ENCODE results near the gene LBHD2. TPM values are rescaled to one million over a fixed set of nuclear protein-coding genes. Genes with fewer than 3 reads are reported as not detected.

The LBHD2 gene
- total and polyA plus RNA-seq, 2 of the 8 experiments (the other 6 are each of a cell fraction or from before 2014, with no cell fraction given), result not detected

DNA sequence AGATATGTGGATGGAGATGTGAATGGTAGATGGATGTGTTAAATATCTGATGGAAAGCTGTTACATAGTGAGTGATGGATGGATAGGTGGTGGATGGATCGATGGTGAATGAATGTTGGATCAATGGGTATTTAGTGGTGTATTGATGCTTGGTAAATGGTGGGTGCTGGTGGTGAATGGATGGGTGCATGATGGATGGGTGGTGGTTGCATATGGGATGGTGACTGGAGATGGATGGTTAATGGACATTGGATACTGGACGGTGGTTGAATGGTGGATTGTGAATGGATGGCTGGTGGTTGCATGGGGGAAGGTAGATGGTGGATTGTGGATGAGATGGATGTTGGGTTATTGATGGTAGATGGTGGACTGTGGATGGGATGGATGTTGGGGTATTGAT is 2.1 kb upstream of the LBHD2 start (continued):
- TF ChIP-seq, protein P1, sequence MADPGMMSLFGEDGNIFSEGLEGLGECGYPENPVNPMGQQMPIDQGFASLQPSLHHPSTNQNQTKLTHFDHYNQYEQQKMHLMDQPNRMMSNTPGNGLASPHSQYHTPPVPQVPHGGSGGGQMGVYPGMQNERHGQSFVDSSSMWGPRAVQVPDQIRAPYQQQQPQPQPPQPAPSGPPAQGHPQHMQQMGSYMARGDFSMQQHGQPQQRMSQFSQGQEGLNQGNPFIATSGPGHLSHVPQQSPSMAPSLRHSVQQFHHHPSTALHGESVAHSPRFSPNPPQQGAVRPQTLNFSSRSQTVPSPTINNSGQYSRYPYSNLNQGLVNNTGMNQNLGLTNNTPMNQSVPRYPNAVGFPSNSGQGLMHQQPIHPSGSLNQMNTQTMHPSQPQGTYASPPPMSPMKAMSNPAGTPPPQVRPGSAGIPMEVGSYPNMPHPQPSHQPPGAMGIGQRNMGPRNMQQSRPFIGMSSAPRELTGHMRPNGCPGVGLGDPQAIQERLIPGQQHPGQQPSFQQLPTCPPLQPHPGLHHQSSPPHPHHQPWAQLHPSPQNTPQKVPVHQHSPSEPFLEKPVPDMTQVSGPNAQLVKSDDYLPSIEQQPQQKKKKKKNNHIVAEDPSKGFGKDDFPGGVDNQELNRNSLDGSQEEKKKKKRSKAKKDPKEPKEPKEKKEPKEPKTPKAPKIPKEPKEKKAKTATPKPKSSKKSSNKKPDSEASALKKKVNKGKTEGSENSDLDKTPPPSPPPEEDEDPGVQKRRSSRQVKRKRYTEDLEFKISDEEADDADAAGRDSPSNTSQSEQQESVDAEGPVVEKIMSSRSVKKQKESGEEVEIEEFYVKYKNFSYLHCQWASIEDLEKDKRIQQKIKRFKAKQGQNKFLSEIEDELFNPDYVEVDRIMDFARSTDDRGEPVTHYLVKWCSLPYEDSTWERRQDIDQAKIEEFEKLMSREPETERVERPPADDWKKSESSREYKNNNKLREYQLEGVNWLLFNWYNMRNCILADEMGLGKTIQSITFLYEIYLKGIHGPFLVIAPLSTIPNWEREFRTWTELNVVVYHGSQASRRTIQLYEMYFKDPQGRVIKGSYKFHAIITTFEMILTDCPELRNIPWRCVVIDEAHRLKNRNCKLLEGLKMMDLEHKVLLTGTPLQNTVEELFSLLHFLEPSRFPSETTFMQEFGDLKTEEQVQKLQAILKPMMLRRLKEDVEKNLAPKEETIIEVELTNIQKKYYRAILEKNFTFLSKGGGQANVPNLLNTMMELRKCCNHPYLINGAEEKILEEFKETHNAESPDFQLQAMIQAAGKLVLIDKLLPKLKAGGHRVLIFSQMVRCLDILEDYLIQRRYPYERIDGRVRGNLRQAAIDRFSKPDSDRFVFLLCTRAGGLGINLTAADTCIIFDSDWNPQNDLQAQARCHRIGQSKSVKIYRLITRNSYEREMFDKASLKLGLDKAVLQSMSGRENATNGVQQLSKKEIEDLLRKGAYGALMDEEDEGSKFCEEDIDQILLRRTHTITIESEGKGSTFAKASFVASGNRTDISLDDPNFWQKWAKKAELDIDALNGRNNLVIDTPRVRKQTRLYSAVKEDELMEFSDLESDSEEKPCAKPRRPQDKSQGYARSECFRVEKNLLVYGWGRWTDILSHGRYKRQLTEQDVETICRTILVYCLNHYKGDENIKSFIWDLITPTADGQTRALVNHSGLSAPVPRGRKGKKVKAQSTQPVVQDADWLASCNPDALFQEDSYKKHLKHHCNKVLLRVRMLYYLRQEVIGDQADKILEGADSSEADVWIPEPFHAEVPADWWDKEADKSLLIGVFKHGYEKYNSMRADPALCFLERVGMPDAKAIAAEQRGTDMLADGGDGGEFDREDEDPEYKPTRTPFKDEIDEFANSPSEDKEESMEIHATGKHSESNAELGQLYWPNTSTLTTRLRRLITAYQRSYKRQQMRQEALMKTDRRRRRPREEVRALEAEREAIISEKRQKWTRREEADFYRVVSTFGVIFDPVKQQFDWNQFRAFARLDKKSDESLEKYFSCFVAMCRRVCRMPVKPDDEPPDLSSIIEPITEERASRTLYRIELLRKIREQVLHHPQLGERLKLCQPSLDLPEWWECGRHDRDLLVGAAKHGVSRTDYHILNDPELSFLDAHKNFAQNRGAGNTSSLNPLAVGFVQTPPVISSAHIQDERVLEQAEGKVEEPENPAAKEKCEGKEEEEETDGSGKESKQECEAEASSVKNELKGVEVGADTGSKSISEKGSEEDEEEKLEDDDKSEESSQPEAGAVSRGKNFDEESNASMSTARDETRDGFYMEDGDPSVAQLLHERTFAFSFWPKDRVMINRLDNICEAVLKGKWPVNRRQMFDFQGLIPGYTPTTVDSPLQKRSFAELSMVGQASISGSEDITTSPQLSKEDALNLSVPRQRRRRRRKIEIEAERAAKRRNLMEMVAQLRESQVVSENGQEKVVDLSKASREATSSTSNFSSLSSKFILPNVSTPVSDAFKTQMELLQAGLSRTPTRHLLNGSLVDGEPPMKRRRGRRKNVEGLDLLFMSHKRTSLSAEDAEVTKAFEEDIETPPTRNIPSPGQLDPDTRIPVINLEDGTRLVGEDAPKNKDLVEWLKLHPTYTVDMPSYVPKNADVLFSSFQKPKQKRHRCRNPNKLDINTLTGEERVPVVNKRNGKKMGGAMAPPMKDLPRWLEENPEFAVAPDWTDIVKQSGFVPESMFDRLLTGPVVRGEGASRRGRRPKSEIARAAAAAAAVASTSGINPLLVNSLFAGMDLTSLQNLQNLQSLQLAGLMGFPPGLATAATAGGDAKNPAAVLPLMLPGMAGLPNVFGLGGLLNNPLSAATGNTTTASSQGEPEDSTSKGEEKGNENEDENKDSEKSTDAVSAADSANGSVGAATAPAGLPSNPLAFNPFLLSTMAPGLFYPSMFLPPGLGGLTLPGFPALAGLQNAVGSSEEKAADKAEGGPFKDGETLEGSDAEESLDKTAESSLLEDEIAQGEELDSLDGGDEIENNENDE (IDR thresholded peaks at IDR 0.05; ENCODE audit: insufficient replicate concordance, low read length), result no peak
- TF ChIP-seq FOSL1 (IDR thresholded peaks at IDR 0.05; ENCODE audit: insufficient read depth, low read depth, low read length), result no peak
- TF ChIP-seq SP2 (IDR thresholded peaks at IDR 0.05; ENCODE audit: low read length), result no peak
- TF ChIP-seq EP300 (IDR thresholded peaks at IDR 0.05; ENCODE audit: borderline replicate concordance in 1 of 2, low read depth in 2 of 2, low read length in 2 of 2), result no peak
- TF ChIP-seq EGR1 (IDR thresholded peaks at IDR 0.05; ENCODE audit: borderline replicate concordance, low read depth, low read length), result no peak
- TF ChIP-seq, protein P2, sequence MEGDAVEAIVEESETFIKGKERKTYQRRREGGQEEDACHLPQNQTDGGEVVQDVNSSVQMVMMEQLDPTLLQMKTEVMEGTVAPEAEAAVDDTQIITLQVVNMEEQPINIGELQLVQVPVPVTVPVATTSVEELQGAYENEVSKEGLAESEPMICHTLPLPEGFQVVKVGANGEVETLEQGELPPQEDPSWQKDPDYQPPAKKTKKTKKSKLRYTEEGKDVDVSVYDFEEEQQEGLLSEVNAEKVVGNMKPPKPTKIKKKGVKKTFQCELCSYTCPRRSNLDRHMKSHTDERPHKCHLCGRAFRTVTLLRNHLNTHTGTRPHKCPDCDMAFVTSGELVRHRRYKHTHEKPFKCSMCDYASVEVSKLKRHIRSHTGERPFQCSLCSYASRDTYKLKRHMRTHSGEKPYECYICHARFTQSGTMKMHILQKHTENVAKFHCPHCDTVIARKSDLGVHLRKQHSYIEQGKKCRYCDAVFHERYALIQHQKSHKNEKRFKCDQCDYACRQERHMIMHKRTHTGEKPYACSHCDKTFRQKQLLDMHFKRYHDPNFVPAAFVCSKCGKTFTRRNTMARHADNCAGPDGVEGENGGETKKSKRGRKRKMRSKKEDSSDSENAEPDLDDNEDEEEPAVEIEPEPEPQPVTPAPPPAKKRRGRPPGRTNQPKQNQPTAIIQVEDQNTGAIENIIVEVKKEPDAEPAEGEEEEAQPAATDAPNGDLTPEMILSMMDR (IDR thresholded peaks at IDR 0.05; ENCODE audit: control extremely low read depth in 1 of 3, insufficient read depth in 1 of 3, low read depth in 1 of 3, low read length in 3 of 3), result no peak
- no peak for TF ChIP-seq CBX8 (IDR thresholded peaks at IDR 0.05; ENCODE audit: borderline replicate concordance, low read depth, low read length)
- TF ChIP-seq CHD1 (IDR thresholded peaks at IDR 0.05; ENCODE audit: low read depth, low read length), result no peak
- no peak for TF ChIP-seq RBBP5 (IDR thresholded peaks at IDR 0.05; ENCODE audit: borderline replicate concordance, low read depth, low read length)
